SK-N-SH (cell line): ENCODE measurements around the gene ADAMTS6. TPM values are rescaled to one million over a fixed set of nuclear protein-coding genes. Genes with fewer than 3 reads are reported as not detected.

Experiments used
- CTCF ChIA-PET: fragments of 300-600, 350-600 bp; formaldehyde crosslinking; extraction: SDS; loops from one replicate; lab custom pipeline; 2021; lab: Yijun Ruan, JAX
- POLR2A ChIA-PET: fragments of 350-600 bp; sonication (Branson Sonifier 250); formaldehyde crosslinking; extraction: SDS; loops from one replicate; lab custom pipeline; 2020; ENCODE audit warnings: antibody characterized with exemption, inconsistent platforms; lab: Yijun Ruan, JAX
- DNase-seq: peaks from one replicate; pipeline ENCODE4 v3.0.0; 2012
- H2AFZ ChIP-seq: fragments of 200-600 bp; sonication (generic); 2 replicates; pipeline ENCODE4 v1.8.1; 2016; ENCODE audit warnings: antibody characterized with exemption, mild to moderate bottlenecking, low read depth
- H3F3A ChIP-seq: fragments of 200-600 bp; sonication (generic); replicated peaks from 2 replicates; pipeline ENCODE3; 2016; ENCODE audit warnings: antibody characterized with exemption, mild to moderate bottlenecking; ENCODE audit not compliant: insufficient read depth
- H3K27ac ChIP-seq, 2 experiments: fragments of 200-500 bp in 1 of 2; fragments of 200-600 bp in 1 of 2; sonication (Bioruptor generic) in 1 of 2; sonication (generic), shearing (Covaris generic) in 1 of 2; 2 replicates each; pipeline versions ENCODE4 v1.5.1 to v1.6.1; 2014 to 2016; ENCODE audit warnings: low read depth in 2 of 2, inconsistent platforms in 1 of 2, low read length in 1 of 2, mild to moderate bottlenecking in 1 of 2, mixed read lengths in 1 of 2
- H3K27me3 ChIP-seq: fragments of 200-600 bp; sonication (generic), shearing (Covaris generic); 2 replicates; pipeline ENCODE4 v1.6.1; 2016; ENCODE audit warnings: mixed run types; ENCODE audit not compliant: insufficient read depth
- H3K36me3 ChIP-seq, 2 experiments: fragments of 200-500 bp in 1 of 2; fragments of 200-600 bp in 1 of 2; sonication (Bioruptor generic) in 1 of 2; sonication (generic) in 1 of 2; replicated peaks in 1 of 2; 2 replicates each; pipeline versions ENCODE3 to v1.5.1; 2014 to 2016; ENCODE audit warnings: low read length in 1 of 2, mild to moderate bottlenecking in 1 of 2; ENCODE audit not compliant: insufficient read depth in 2 of 2, control insufficient read depth in 1 of 2
- H3K4me1 ChIP-seq, 2 experiments: fragments of 200-500 bp in 1 of 2; fragments of 200-600 bp in 1 of 2; sonication (Bioruptor generic) in 1 of 2; sonication (generic), shearing (Covaris generic) in 1 of 2; 2 replicates each; pipeline versions ENCODE4 v1.5.1 to v1.6.1; 2014 to 2016; ENCODE audit warnings: low read depth in 1 of 2, low read length in 1 of 2, mixed run types in 1 of 2; ENCODE audit not compliant: insufficient read depth in 2 of 2, control insufficient read depth in 1 of 2
- H3K4me2 ChIP-seq: fragments of 200-600 bp; sonication (generic), shearing (Covaris generic); 2 replicates; pipeline ENCODE4 v1.6.1; 2017; ENCODE audit warnings: mixed run types
- H3K4me3 ChIP-seq, 2 experiments: fragments of 200-500 bp in 1 of 2; fragments of 200-600 bp in 1 of 2; sonication (Bioruptor generic) in 1 of 2; sonication (generic), shearing (Covaris generic) in 1 of 2; 2 replicates each; pipeline versions ENCODE4 v1.5.1 to v1.8.1; 2014 to 2016; ENCODE audit warnings: low read depth in 2 of 2, inconsistent platforms in 1 of 2, low read length in 1 of 2, mild to moderate bottlenecking in 1 of 2, mixed read lengths in 1 of 2, moderate library complexity in 1 of 2
- H3K79me2 ChIP-seq: fragments of 200-600 bp; sonication (generic); 2 replicates; pipeline ENCODE4 v1.8.1; 2017; ENCODE audit warnings: mild to moderate bottlenecking; ENCODE audit not compliant: insufficient read depth
- H3K9ac ChIP-seq: fragments of 200-600 bp; sonication (generic); 2 replicates; pipeline ENCODE4 v1.6.1; 2017; ENCODE audit warnings: mixed run types
- H3K9me2 ChIP-seq: fragments of 200-600 bp; sonication (generic); 2 replicates; pipeline ENCODE4 v1.6.1; 2017; ENCODE audit warnings: mixed run types
- H3K9me3 ChIP-seq: fragments of 200-600 bp; sonication (generic); 2 replicates; pipeline ENCODE4 v1.6.1; 2017; ENCODE audit warnings: mixed run types, mild to moderate bottlenecking, moderate library complexity
- H4K20me1 ChIP-seq: fragments of 200-600 bp; sonication (generic); 2 replicates; pipeline ENCODE4 v1.6.1; 2017; ENCODE audit warnings: mild to moderate bottlenecking, mixed run types; ENCODE audit not compliant: insufficient read depth
- CHD2 ChIP-seq: fragments of 150-350 bp; IDR thresholded peaks from 2 replicates; pipeline ENCODE4 v1.6.1; 2018; ENCODE audit warnings: low read length; ENCODE audit not compliant: partially characterized antibody
- ELF1 ChIP-seq: IDR thresholded peaks from 2 replicates; pipeline ENCODE4 v1.4.0; 2012
- EZH2phosphoT487 ChIP-seq: fragments of 200-600 bp; sonication (generic); IDR thresholded peaks from 2 replicates; pipeline ENCODE4 v1.6.1; 2017; ENCODE audit warnings: low read depth, mixed run types, mild to moderate bottlenecking, antibody characterized with exemption, moderate library complexity, borderline replicate concordance
- FOXJ3 ChIP-seq: sonication (generic); formaldehyde crosslinking; IDR thresholded peaks from 2 replicates; pipeline ENCODE4 v1.5.1; 2020; ENCODE audit warnings: mild to moderate bottlenecking, missing genetic modification reagents
- GABPA ChIP-seq: IDR thresholded peaks from 2 replicates; pipeline ENCODE4 v1.4.0; 2012; ENCODE audit warnings: low read depth, mild to moderate bottlenecking
- GATA2 ChIP-seq: sonication (generic); formaldehyde crosslinking; IDR thresholded peaks from 2 replicates; pipeline ENCODE4 v1.5.0; 2020; ENCODE audit warnings: mild to moderate bottlenecking, missing genetic modification reagents
- IRF3 ChIP-seq: fragments of 150-350 bp; IDR thresholded peaks from 2 replicates; pipeline ENCODE4 v1.6.1; 2016; ENCODE audit warnings: mild to moderate bottlenecking, low read depth, low read length
- MEF2A ChIP-seq: IDR thresholded peaks from 2 replicates; pipeline ENCODE4 v1.4.0; 2012; ENCODE audit warnings: low read depth, borderline replicate concordance
- MXI1 ChIP-seq: IDR thresholded peaks from 2 replicates; pipeline ENCODE4 v1.6.1; 2012; ENCODE audit warnings: mild to moderate bottlenecking, low read depth, low read length, improper control_type of control experiment
- NRF1 ChIP-seq: IDR thresholded peaks from 2 replicates; pipeline ENCODE4 v1.6.1; 2012; ENCODE audit warnings: low read depth, mild to moderate bottlenecking, low read length
- RCOR1 ChIP-seq: fragments of 150-350 bp; IDR thresholded peaks from 2 replicates; pipeline ENCODE4 v1.6.1; 2017; ENCODE audit warnings: antibody characterized with exemption, low read length
- REST ChIP-seq: IDR thresholded peaks from 2 replicates; pipeline ENCODE4 v1.6.1; 2012; ENCODE audit warnings: mild to moderate bottlenecking, low read depth, low read length, moderate library complexity
- RFX5 ChIP-seq: IDR thresholded peaks from 2 replicates; pipeline ENCODE4 v1.6.1; 2012; ENCODE audit warnings: mild to moderate bottlenecking, improper control_type of control experiment, low read length
- SMC3 ChIP-seq: IDR thresholded peaks from 2 replicates; pipeline ENCODE4 v1.6.1; 2012; ENCODE audit warnings: low read depth, low read length, improper control_type of control experiment
- TEAD4 ChIP-seq: IDR thresholded peaks from 2 replicates; pipeline ENCODE4 v1.4.0; 2012; ENCODE audit warnings: mild to moderate bottlenecking, borderline replicate concordance; ENCODE audit not compliant: insufficient read depth
- USF1 ChIP-seq: IDR thresholded peaks from 2 replicates; pipeline ENCODE4 v1.4.0; 2012; ENCODE audit warnings: low read depth, borderline replicate concordance
- YY1 ChIP-seq: IDR thresholded peaks from 2 replicates; pipeline ENCODE4 v1.4.0; 2012; ENCODE audit warnings: low read depth, mild to moderate bottlenecking
- ZBTB33 ChIP-seq: IDR thresholded peaks from 2 replicates; pipeline ENCODE4 v1.4.0; 2012; ENCODE audit warnings: low read depth, borderline replicate concordance
- WGBS: methylation state at CpG from one replicate; pipeline ENCODE4 v1.1.6; 2017; ENCODE audit warnings: low lambda C conversion rate; 5-methylcytosine and 5-hydroxymethylcytosine counted together
- polyA plus RNA-seq, 3 experiments: library from polyadenylated mRNA; depleted of rRNA; stranded (reverse); fragments of >200 nt; gene quantifications; 2 replicates each; pipeline ENCODE4 v1.2.3, GENCODE V29; 2012

ADAMTS6 gene
- polyA plus RNA-seq, 1 of the 3 experiments (the other 2 are of a cell fraction) = 15.0 TPM

- CTCF ChIA-PET = no interaction called here
- Histone ChIP-seq H3K9me2 (no peaks in the 10 kb centered on the region), H3K9ac (no peak overlapping the region), H2AFZ (no peak overlapping the region; the same call in 1 of the 2 replicates), H3K27ac (peak overlapping the region in 1 of 2 experiments; percentile 45; a peak in 1 of 4 replicates), H3K4me1 (peaks cover 0 to 17% of the 10 kb centered on the region in 2 experiments; a peak in 2 of 4 replicates), H3F3A (peaks cover 15% of the 10 kb centered on the region), H3K27me3 (no peaks in the 10 kb centered on the region), H3K4me2 (no peak overlapping the region), H3K9me3 (no peaks in the 10 kb centered on the region), H3K79me2 (peaks cover 5% of the 10 kb centered on the region; the same call in 1 of the 2 replicates), H3K4me3 (no peak overlapping the region), H3K36me3 (peaks cover 0 to 63% of the 10 kb centered on the region in 2 experiments), H4K20me1 (no peaks in the 10 kb centered on the region)
- POLR2A ChIA-PET = no interaction called here
- DNase-seq = no peak
- no peak for TF ChIP-seq IRF3
- TF ChIP-seq REST = no peak
- no peak for TF ChIP-seq RFX5
- TF ChIP-seq NRF1 = no peak
- no peak for TF ChIP-seq ELF1
- no peak for TF ChIP-seq RCOR1
- no peak for TF ChIP-seq FOXJ3
- no peak for TF ChIP-seq SMC3
- TF ChIP-seq GATA2 (CRISPR knock-in tag) = no peak
- no peak for TF ChIP-seq MXI1
- no peak for TF ChIP-seq USF1
- TF ChIP-seq EZH2phosphoT487 = no peak
- TF ChIP-seq TEAD4 = no peak
- TF ChIP-seq MEF2A = no peak
- TF ChIP-seq GABPA = no peak
- TF ChIP-seq ZBTB33 = no peak
- TF ChIP-seq CHD2 = no peak
- TF ChIP-seq YY1 = no peak
- 55% methylated on average over 1 of the region's 1 CpG for WGBS
Observed at GRCh38 chr5:65327582-65327981, 154.1 kb downstream of the ADAMTS6 start.
